ENCODE data around the gene SPAAR.

The SPAAR gene

DNA sequence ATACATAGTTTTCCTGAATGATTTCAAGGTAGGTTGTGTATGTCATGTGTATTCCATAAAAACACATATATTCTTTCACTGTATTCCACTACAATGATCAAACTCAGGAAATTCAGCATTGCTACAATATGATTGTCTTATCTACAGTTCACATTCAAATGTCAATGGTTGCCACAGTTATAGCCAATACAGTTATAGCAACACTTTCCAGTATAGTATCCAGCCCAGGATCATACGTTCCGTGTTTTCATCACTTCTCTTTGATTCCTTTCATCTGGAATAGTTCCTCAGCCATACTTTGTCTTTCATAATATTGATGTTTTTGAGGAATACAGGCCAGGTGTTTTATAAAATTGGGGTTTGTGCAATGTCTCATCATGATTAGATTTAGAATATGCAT lies 39.2 kb downstream of the SPAAR start:
- DNase-seq (ENCODE audit: low read depth in 2 of 2), result no peak

GRCh38 chr9:35948901-35949318 lies 39.6 kb downstream of the SPAAR start:
- no peak for DNase-seq (ENCODE audit: low read depth in 2 of 2)

- no peak for DNase-seq (ENCODE audit: low read depth in 2 of 2)
These were observed 42.4 kb downstream of the SPAAR start for GRCh38 chr9:35951736-35952135.

- DNase-seq (ENCODE audit: low read depth in 2 of 2), result no peak
These were observed 43.4 kb downstream of the SPAAR start for GRCh38 chr9:35952526-35953191.

GRCh38 chr9:35954942-35955546 lies 45.8 kb downstream of the SPAAR start:
- peak in 1 of 2 donors; percentile 10 for DNase-seq (ENCODE audit: low read depth in 2 of 2)

DNA sequence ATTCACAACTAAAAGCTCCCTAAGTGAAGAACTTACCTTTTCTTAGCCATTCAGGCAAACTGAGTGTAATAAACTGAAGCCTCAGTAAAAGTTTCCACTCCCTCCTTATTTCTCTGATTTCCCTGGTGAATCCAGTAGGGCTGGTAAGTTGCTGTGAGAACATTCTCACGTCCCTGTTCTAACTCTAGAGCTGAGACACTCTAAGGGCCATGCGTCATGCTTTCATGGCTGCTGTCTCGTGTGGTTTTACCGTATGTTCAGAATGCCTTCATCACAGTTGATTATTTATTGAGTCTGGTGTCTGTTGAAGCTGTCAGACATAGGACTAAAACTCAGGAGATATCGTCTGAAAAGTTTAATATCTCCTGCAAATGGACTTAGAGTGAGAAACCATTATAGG lies 47.4 kb downstream of the SPAAR start:
- DNase-seq (ENCODE audit: low read depth in 2 of 2), result no peak

DNA sequence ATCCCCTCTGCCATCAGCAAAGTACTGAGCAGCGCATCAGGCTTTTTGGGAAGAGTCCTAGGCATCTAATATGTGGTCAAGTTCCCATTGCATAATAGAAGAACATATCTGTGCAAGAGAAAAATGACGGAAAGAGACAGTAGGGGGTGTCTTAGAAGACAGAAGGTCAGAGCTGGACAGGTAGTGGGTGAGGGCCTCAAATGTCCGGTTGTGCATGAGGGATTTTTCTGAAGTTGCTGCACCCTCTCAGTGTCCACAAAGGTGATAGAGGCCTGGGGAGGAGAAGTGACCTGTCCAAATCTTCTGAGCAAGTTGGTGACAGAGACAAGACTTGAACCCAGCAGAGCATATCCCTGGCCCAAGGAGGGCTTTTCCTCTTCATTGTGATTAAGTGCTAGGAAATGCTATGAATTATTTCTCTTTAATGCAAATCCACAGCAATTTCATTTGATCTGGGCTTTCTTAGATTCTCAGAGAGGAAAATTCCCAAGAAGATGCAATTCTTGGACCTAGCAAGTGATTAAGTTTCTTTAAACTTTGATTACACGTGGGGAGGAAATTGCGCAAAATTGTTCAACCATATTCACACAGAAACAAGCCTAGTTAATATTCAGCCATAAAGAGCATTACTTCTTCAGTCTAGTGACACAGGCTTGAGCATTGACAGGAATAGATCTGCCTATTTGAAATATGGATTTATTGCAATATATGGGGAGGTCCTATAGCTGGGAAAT lies 49.0 kb downstream of the SPAAR start, which contains the start of gene OR2S2:
OR2S2 (minus strand) TSS at position 51 of the 734 bp plus-strand sequence. CDS start 56 bp downstream, outside the sequence.
- DNase-seq (ENCODE audit: low read depth in 2 of 2), result no peak

DNA sequence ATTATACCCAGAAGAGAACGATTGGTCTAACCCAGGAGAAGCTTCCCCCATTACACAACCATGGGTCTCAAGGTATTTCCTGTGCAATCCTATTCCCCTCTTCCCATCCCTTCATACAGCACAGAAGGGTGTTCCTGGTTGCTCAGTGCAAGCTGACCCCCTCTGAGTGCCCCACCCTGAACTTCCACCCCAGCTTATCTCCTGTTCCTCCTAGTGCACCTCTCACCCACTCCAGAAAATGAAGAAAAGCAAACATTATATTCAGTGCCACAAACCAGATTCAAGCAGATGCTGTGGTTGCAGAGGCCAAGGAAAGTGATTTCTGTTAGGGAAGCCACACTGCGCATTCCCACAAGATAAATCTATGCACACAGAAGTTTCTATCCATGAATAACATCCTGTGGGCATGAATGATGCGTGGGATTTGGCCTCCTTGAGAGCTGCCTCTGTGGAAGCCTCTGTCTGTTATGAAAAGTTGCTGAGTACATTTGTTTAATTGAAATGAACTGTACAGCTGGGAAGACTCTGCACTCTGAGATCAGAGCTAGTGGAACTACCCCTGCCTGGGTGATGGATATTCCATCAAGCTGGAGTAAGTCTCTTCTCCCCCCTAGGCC lies 50.9 kb downstream of the SPAAR start:
- DNase-seq (ENCODE audit: low read depth in 2 of 2), result no peak
